Astrocyte (in vitro differentiated cells and primary cell): ENCODE results near the gene KCNQ1. TPM values are rescaled to one million over a fixed set of nuclear protein-coding genes. Genes with fewer than 3 reads are reported as not detected.

Experiments
- DNase-seq: peaks from one replicate; pipeline ENCODE4 v3.0.0-alpha.2; 2010; ENCODE audit warnings: low read depth
- FAIRE-seq: peaks from 2 replicates; lab custom pipeline; 2011; peaks lifted over from hg19 to GRCh38; lab: Jason Lieb, UNC
- H2AFZ ChIP-seq: 2 replicates; pipeline ENCODE4 v1.6.0; 2012; ENCODE audit warnings: low read depth, low read length, inconsistent platforms
- H3K27ac ChIP-seq: 2 replicates; pipeline ENCODE4 v1.5.1; 2011; ENCODE audit warnings: low read depth, low read length, inconsistent platforms
- H3K27me3 ChIP-seq: 2 replicates; pipeline ENCODE4 v1.6.0; 2011; ENCODE audit warnings: low read length, inconsistent platforms; ENCODE audit not compliant: insufficient read depth
- H3K36me3 ChIP-seq: 2 replicates; pipeline ENCODE4 v1.5.1; 2011; ENCODE audit warnings: low read length, inconsistent platforms; ENCODE audit not compliant: insufficient read depth
- H3K4me1 ChIP-seq: 2 replicates; pipeline ENCODE4 v1.5.1; 2011; ENCODE audit warnings: low read length, inconsistent platforms; ENCODE audit not compliant: insufficient read depth
- H3K4me2 ChIP-seq: 2 replicates; pipeline ENCODE4 v1.6.0; 2012; ENCODE audit warnings: low read length, inconsistent platforms
- H3K4me3 ChIP-seq: 2 replicates; pipeline ENCODE4 v1.5.1; 2011; ENCODE audit warnings: low read depth, mild to moderate bottlenecking, low read length, inconsistent platforms; ENCODE audit not compliant: insufficient read depth
- H3K79me2 ChIP-seq: 2 replicates; pipeline ENCODE4 v1.6.0; 2012; ENCODE audit warnings: mild to moderate bottlenecking, low read length, inconsistent platforms; ENCODE audit not compliant: insufficient read depth
- H3K9ac ChIP-seq: 2 replicates; pipeline ENCODE4 v1.6.0; 2012; ENCODE audit warnings: mild to moderate bottlenecking, low read length, inconsistent platforms
- H3K9me3 ChIP-seq: 2 replicates; pipeline ENCODE4 v1.5.1; 2012; ENCODE audit warnings: low read depth, mild to moderate bottlenecking, low read length, inconsistent platforms; ENCODE audit not compliant: insufficient read depth
- H4K20me1 ChIP-seq: 2 replicates; pipeline ENCODE4 v1.6.0; 2012; ENCODE audit warnings: low read length, inconsistent platforms; ENCODE audit not compliant: insufficient read depth
- H3K27ac Mint-ChIP-seq: one replicate; pipeline ENCODE4 v1.8.0; 2021; ENCODE audit warnings: mild to moderate bottlenecking, mixed read lengths; ENCODE audit not compliant: unreplicated experiment
- H3K27me3 Mint-ChIP-seq: one replicate; pipeline ENCODE4 v1.8.0; 2021; ENCODE audit warnings: low read depth, mixed read lengths; ENCODE audit not compliant: unreplicated experiment
- H3K36me3 Mint-ChIP-seq: one replicate; pipeline ENCODE4 v1.8.0; 2021; ENCODE audit warnings: low read depth, mixed read lengths; ENCODE audit not compliant: unreplicated experiment
- H3K4me1 Mint-ChIP-seq: one replicate; pipeline ENCODE4 v1.8.0; 2021; ENCODE audit warnings: low read depth, mixed read lengths; ENCODE audit not compliant: unreplicated experiment
- H3K4me3 Mint-ChIP-seq: one replicate; pipeline ENCODE4 v1.8.0; 2021; ENCODE audit warnings: mild to moderate bottlenecking, moderate library complexity, mixed read lengths; ENCODE audit not compliant: unreplicated experiment
- H3K9me3 Mint-ChIP-seq: one replicate; pipeline ENCODE4 v1.8.0; 2021; ENCODE audit warnings: mild to moderate bottlenecking, mixed read lengths; ENCODE audit not compliant: unreplicated experiment
- EZH2 ChIP-seq: IDR thresholded peaks from 2 replicates; pipeline ENCODE4 v1.6.1; 2012; ENCODE audit warnings: mild to moderate bottlenecking, low read length, inconsistent platforms; ENCODE audit not compliant: insufficient read depth
- total RNA-seq: library from RNA; stranded (reverse); gene quantifications from 2 replicates; pipeline ENCODE4 v1.2.1, GENCODE V29; 2021
- TF ChIP-seq, protein P1 (sequence below): IDR thresholded peaks from 2 replicates; pipeline ENCODE4 v1.5.1; 2011; ENCODE audit warnings: low read depth, mild to moderate bottlenecking, inconsistent platforms, low read length, moderate library complexity; ENCODE audit not compliant: insufficient read depth

KCNQ1 gene
- total RNA-seq, 1 donor from 2014 or later: not detected

- TF ChIP-seq EZH2: no peak
- no peaks in the 10 kb centered on the region for H3K36me3 ChIP-seq
These were observed 437.2 kb downstream of the KCNQ1 start for GRCh38 chr11:2881981-2882375.

DNA sequence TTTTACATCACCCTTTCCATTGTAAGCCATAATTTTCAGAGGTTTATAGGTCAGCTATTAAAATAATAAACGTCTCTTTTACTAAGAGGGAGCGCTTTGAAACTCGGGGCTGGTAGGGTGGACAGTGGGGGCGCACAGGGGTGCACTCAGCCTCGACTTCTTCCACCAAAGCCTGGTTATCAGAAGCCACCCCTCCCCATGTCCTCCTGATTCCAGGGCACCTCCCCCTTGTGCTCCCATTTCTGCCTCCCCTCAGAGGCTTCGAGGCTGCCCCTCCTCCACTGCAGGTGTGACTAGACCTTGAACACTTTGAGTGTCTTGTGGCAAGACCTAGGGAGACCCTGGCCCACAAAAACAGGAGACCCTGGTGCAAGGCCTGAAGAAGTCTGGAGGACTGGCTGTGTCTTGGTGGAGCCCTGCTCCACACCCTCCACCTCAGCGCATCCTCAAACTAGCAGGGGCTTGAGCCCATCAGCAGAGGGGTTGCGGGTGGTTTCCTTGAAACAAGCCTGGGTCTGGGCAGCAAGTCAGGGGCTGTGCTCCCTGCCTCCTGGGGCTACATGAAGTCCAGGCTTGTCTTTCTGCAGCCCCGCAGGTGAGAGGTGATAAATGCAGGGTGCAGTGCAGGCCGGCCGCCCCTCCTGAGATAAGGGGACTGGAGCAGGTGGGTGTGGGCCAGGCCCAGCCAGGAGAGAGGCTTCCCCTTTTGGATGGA is 437.7 kb downstream of the KCNQ1 start:
- Histone ChIP-seq H3K36me3 (no peaks in the 10 kb centered on the region), H3K79me2 (no peaks in the 10 kb centered on the region), H3K4me2 (no peak overlapping the region), H3K9me3 (no peaks in the 10 kb centered on the region), H4K20me1 (peaks cover 8% of the 10 kb centered on the region), H3K9ac (no peak overlapping the region), H3K27me3 (no peaks in the 10 kb centered on the region), H3K4me1 (peaks cover 10% of the 10 kb centered on the region), H3K27ac (no peak overlapping the region), H3K4me3 (no peak overlapping the region), H2AFZ (no peak overlapping the region)
- FAIRE-seq: no peak
- peaks cover 51% of the 10 kb centered on the region for H3K27me3 Mint-ChIP-seq
- H3K4me3 Mint-ChIP-seq: peak overlapping the region; percentile 62
- peaks cover 3% of the 10 kb centered on the region for H3K36me3 Mint-ChIP-seq
- no peak overlapping the region for H3K27ac Mint-ChIP-seq
- no peak for TF ChIP-seq EZH2
- TF ChIP-seq, protein P1, sequence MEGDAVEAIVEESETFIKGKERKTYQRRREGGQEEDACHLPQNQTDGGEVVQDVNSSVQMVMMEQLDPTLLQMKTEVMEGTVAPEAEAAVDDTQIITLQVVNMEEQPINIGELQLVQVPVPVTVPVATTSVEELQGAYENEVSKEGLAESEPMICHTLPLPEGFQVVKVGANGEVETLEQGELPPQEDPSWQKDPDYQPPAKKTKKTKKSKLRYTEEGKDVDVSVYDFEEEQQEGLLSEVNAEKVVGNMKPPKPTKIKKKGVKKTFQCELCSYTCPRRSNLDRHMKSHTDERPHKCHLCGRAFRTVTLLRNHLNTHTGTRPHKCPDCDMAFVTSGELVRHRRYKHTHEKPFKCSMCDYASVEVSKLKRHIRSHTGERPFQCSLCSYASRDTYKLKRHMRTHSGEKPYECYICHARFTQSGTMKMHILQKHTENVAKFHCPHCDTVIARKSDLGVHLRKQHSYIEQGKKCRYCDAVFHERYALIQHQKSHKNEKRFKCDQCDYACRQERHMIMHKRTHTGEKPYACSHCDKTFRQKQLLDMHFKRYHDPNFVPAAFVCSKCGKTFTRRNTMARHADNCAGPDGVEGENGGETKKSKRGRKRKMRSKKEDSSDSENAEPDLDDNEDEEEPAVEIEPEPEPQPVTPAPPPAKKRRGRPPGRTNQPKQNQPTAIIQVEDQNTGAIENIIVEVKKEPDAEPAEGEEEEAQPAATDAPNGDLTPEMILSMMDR: no peak
- DNase-seq: no peak
- peaks cover 10% of the 10 kb centered on the region for H3K9me3 Mint-ChIP-seq
- H3K4me1 Mint-ChIP-seq: no peaks in the 10 kb centered on the region

More at GRCh38 chr11:2881981-2882375, 437.2 kb downstream of the KCNQ1 start:
- Histone ChIP-seq H4K20me1 (peaks cover 4% of the 10 kb centered on the region), H2AFZ (no peak overlapping the region), H3K27ac (no peak overlapping the region), H3K9ac (no peak overlapping the region), H3K27me3 (no peaks in the 10 kb centered on the region), H3K79me2 (no peaks in the 10 kb centered on the region), H3K4me1 (peaks cover 10% of the 10 kb centered on the region), H3K4me3 (no peak overlapping the region), H3K4me2 (no peak overlapping the region), H3K9me3 (no peaks in the 10 kb centered on the region)
- H3K4me1 Mint-ChIP-seq: no peaks in the 10 kb centered on the region
- peaks cover 49% of the 10 kb centered on the region for H3K27me3 Mint-ChIP-seq
- no peak overlapping the region for H3K4me3 Mint-ChIP-seq
- no peak for FAIRE-seq
- H3K27ac Mint-ChIP-seq: no peak overlapping the region
- peaks cover 4% of the 10 kb centered on the region for H3K36me3 Mint-ChIP-seq
- peaks cover 12% of the 10 kb centered on the region for H3K9me3 Mint-ChIP-seq
- DNase-seq: no peak

GRCh38 chr11:2883640-2883978 is 438.8 kb downstream of the KCNQ1 start:
- no peaks in the 10 kb centered on the region for H3K79me2 ChIP-seq
- H3K9me3 ChIP-seq: no peaks in the 10 kb centered on the region
- peaks cover 49% of the 10 kb centered on the region for H3K27me3 Mint-ChIP-seq
- no peaks in the 10 kb centered on the region for H3K36me3 ChIP-seq
- no peak for DNase-seq
- H2AFZ ChIP-seq: no peak overlapping the region
- FAIRE-seq: no peak
- H3K4me3 Mint-ChIP-seq: peak overlapping the region; percentile 79
- peaks cover 10% of the 10 kb centered on the region for H3K4me1 ChIP-seq
- H3K4me1 Mint-ChIP-seq: no peaks in the 10 kb centered on the region
- peaks cover 3% of the 10 kb centered on the region for H3K36me3 Mint-ChIP-seq
- no peak overlapping the region for H3K9ac ChIP-seq
- H3K4me3 ChIP-seq: peak overlapping the region; percentile 58
- no peaks in the 10 kb centered on the region for H3K27me3 ChIP-seq
- peaks cover 7% of the 10 kb centered on the region for H3K9me3 Mint-ChIP-seq
- H4K20me1 ChIP-seq: peaks cover 8% of the 10 kb centered on the region
- H3K27ac Mint-ChIP-seq: no peak overlapping the region
- H3K27ac ChIP-seq: no peak overlapping the region
- H3K4me2 ChIP-seq: peak overlapping the region; percentile 81
- peak; percentile 58 for TF ChIP-seq EZH2
- TF ChIP-seq, protein P1: no peak
